ENCODE measurements around the gene MTA3. TPM values are rescaled to one million over a fixed set of nuclear protein-coding genes. Genes with fewer than 3 reads are reported as not detected.

Gene MTA3
- total and polyA plus RNA-seq, 11 donors = 11.9 to 31.8 (median 23.3) TPM

DNA sequence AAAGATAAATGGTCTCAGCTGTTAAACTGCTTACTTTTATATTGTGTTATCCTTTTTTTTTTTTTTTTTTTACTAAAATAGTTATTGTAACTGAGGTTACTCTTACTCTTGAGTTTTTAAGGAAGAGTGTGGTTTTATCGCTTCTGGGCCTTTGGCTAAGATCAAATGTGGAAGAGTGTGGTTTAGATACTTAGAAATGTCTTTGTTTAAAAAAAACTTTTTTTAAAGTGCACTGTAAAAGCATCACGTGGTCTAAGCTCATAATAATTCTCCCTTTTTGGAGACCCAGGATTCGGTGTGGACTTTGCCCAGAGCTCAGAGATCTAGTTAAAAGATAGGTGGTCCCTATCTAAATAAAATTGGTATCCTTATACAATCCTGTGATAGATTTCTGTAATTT, 207.4 kb downstream of the MTA3 start:
- Histone ChIP-seq H3K9me3 (peaks cover 0 to 5% (median 0%) of the 10 kb centered on the region in 12 donors), H3K27me3 (no peaks in the 10 kb centered on the region), H3K4me1 (no peaks in the 10 kb centered on the region), H3K4me3 (no peak overlapping the region), H3K36me3 (peaks cover 0 to 3% (median 0%) of the 10 kb centered on the region in 9 donors), H3K27ac (no peak overlapping the region)
- 82 to 89% (median 84%) methylated on average over 3 of the region's 3 CpGs for WGBS, 4 donors
- DNase-seq (no peak), ATAC-seq (no peak)
- no peak for TF ChIP-seq POLR2A (IDR thresholded peaks at IDR 0.05)
- no peak for TF ChIP-seq CTCF (IDR thresholded peaks at IDR 0.05)
- intact Hi-C loops (cut with DNase I) = no loop called here

DNA sequence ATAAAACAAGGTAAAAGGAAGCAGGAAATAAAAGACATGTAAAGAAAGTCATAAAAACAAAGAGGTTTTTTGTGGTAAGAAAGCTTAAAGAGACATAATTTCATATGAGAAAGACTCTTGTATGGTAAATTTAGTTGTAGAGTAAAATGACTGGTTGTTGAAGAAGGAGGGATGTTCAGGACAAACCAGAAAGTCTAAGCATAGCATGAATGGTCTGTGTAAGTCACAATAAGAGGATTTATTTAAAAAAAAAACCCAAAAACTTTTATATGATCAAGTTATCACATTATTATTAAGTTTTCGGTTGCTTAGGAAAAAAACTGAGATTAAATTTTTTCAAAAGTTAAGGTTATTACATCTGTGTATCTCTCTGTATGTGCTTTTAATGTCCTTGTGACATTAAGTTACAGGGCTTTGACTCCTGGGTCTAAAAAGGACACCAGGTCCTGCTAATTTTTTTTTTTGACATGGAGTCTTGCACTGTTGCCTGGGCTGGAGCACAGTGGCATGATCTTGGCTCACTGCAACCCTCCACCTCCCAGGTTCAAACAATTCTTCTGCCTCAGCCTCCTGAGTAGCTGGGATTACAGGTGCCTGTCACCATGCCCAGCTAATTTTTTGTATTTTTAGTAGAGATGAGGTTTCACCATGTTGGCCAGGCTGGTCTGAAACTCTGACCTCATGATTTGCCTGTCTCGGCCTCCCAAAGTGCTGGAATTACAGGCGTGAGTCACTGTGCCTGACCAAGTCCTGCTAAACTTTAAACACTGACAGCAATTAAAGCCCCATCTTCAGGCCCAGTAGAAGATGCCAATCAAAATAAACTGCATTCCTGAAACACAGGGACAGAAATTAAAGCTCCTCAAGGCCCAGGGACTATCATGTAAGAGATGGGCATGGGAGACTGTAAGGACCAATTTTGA, 209.7 kb downstream of the MTA3 start:
- H3K9me3 ChIP-seq = peaks cover 0 to 5% (median 0%) of the 10 kb centered on the region in 12 donors
- intact Hi-C loops (cut with DNase I) = no loop called here
- H3K4me1 ChIP-seq = no peaks in the 10 kb centered on the region
- H3K36me3 ChIP-seq = peaks cover 0 to 19% (median 3%) of the 10 kb centered on the region in 9 donors
- no peak overlapping the region for H3K27ac ChIP-seq
- DNase-seq = no peak
- H3K4me3 ChIP-seq = no peak overlapping the region
- peak in 1 of 4 donors; percentile 51 for ATAC-seq
- no peak for TF ChIP-seq POLR2A (IDR thresholded peaks at IDR 0.05)
- no peak for TF ChIP-seq CTCF (IDR thresholded peaks at IDR 0.05)
- WGBS, 4 donors = 89 to 99% (median 96%) methylated on average over 3 of the region's 3 CpGs
- H3K27me3 ChIP-seq = no peaks in the 10 kb centered on the region

DNA sequence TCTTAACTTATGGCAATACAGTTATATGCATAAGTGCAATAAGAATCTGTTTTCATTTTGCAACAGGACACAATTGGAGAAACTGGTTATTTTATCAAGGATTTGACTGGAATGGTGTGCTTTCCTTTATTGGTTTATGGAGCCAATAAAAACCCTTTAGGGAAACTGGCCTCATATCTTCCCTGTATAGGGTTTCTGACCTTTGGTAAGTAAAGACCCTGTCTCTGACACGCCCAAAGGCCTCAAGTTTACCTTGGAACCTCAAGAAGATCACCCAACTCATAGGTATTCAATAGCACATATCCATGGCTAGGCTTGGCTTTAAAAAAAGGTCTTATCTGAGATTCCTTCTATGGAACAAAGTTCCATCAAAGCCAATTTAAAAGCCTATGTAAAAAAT, 212.7 kb downstream of the MTA3 start:
- no peak for DNase-seq
- intact Hi-C loops (cut with DNase I) = no loop called here
- Histone ChIP-seq H3K9me3 (peaks cover 0 to 5% (median 0%) of the 10 kb centered on the region in 12 donors), H3K27me3 (no peaks in the 10 kb centered on the region), H3K36me3 (peaks cover 0 to 25% (median 3%) of the 10 kb centered on the region in 9 donors), H3K27ac (no peak overlapping the region), H3K4me1 (peaks cover 0 to 2% (median 0%) of the 10 kb centered on the region in 12 donors), H3K4me3 (no peak overlapping the region)
- ATAC-seq = no peak
- 82 to 95% (median 92%) methylated on average over 1 of the region's 1 CpG for whole genome bisulfite sequencing, 4 donors
- TF ChIP-seq POLR2A (IDR thresholded peaks at IDR 0.05) (no peak), CTCF (IDR thresholded peaks at IDR 0.05) (no peak)

- Histone ChIP-seq H3K27me3 (no peaks in the 10 kb centered on the region), H3K36me3 (peaks cover 0 to 25% (median 3%) of the 10 kb centered on the region in 9 donors), H3K4me1 (peaks cover 0 to 6% (median 0%) of the 10 kb centered on the region in 12 donors), H3K9me3 (peaks cover 0 to 1% (median 0%) of the 10 kb centered on the region in 12 donors), H3K4me3 (no peak overlapping the region), H3K27ac (no peak overlapping the region)
- ATAC-seq = no peak
- intact Hi-C loops (cut with DNase I) = no loop called here
- DNase-seq = no peak
- WGBS, 4 donors = 80 to 90% (median 87%) methylated on average over 8 to 9 of the region's 9 CpGs
- TF ChIP-seq POLR2A (IDR thresholded peaks at IDR 0.05) (no peak), CTCF (IDR thresholded peaks at IDR 0.05) (no peak)
Measured at GRCh38 chr2:42783511-42783910, 215.1 kb downstream of the MTA3 start.
